Endometrial microvascular endothelial cells (primary cell): ENCODE data around the gene LRP5. TPM values are rescaled to one million over a fixed set of nuclear protein-coding genes. Genes with fewer than 3 reads are reported as not detected.
"Not testable (repeated sequence)": the region's sequence is repeated elsewhere in the genome, so short reads cannot be mapped to it uniquely, and the experiment has no call there.

Source experiments
- in situ Hi-C: cut with HindIII; loops from 2 replicates; pipeline ENCODE4 v1.10.0; 2017; ENCODE audit warnings: low sequenced_read_pairs, low pct_unique_long_range_greater_than_20kb; ENCODE audit errors: inconsistent ontology term
- total RNA-seq: library from RNA; depleted of rRNA; stranded (reverse); fragments of >200 nt; gene quantifications from one replicate; pipeline ENCODE4 v1.2.3, GENCODE V29; 2015; ENCODE audit errors: inconsistent ontology term

LRP5 gene
- total RNA-seq, 1 donor from 2014 or later = 4.8 TPM

GRCh38 chr11:68467201-68467834 lies 154.9 kb downstream of the LRP5 start:
- in situ Hi-C loops = no loop called here

GRCh38 chr11:68468217-68468828 lies 155.9 kb downstream of the LRP5 start:
- in situ Hi-C loops = no loop called here

- in situ Hi-C loops = no loop called here
Measured at GRCh38 chr11:68469122-68469521, 156.7 kb downstream of the LRP5 start.

- in situ Hi-C loops = no loop called here
Measured at GRCh38 chr11:68469642-68470041, 157.3 kb downstream of the LRP5 start.

- in situ Hi-C loops = no loop called here
Measured at GRCh38 chr11:68470304-68470811, 158.0 kb downstream of the LRP5 start.

- in situ Hi-C loops = no loop called here
Measured at GRCh38 chr11:68471360-68472340, 159.3 kb downstream of the LRP5 start.

- in situ Hi-C loops = no loop called here
Measured at GRCh38 chr11:68472778-68473177, 160.4 kb downstream of the LRP5 start.

GRCh38 chr11:68473693-68474092 lies 161.3 kb downstream of the LRP5 start:
- in situ Hi-C loops = no loop called here

- in situ Hi-C loops = not testable (repeated sequence)
Measured at GRCh38 chr11:68475626-68476025, 163.2 kb downstream of the LRP5 start.

- in situ Hi-C loops = no loop called here
Measured at GRCh38 chr11:68479390-68479789, 167.0 kb downstream of the LRP5 start.

GRCh38 chr11:68480193-68480592 lies 167.8 kb downstream of the LRP5 start:
- in situ Hi-C loops = no loop called here

- in situ Hi-C loops = no loop called here
Measured at GRCh38 chr11:68480852-68481510, 168.6 kb downstream of the LRP5 start.

- in situ Hi-C loops = no loop called here
Measured at GRCh38 chr11:68481579-68482240, 169.3 kb downstream of the LRP5 start.

- in situ Hi-C loops = no loop called here
Measured at GRCh38 chr11:68488623-68489022, 176.2 kb downstream of the LRP5 start.

- in situ Hi-C loops = no loop called here
Measured at GRCh38 chr11:68495220-68495729, 182.9 kb downstream of the LRP5 start.

GRCh38 chr11:68495872-68496271 lies 183.5 kb downstream of the LRP5 start:
- in situ Hi-C loops = no loop called here

- in situ Hi-C loops = no loop called here
Measured at GRCh38 chr11:68497761-68498160, 185.4 kb downstream of the LRP5 start.

GRCh38 chr11:68498321-68498720 lies 185.9 kb downstream of the LRP5 start:
- in situ Hi-C loops = no loop called here
